Neuronal stem cell (in vitro differentiated cells): ENCODE results near the gene STYX.

Experiments used
- DNase-seq: peaks from one replicate; pipeline ENCODE4 v3.0.0-alpha.2; 2013; ENCODE audit warnings: low spot score
- H2AFZ ChIP-seq: one replicate; pipeline ENCODE4 v1.6.1; 2013; ENCODE audit warnings: mild to moderate bottlenecking, low read length, inconsistent platforms
- H2AK5ac ChIP-seq: 2 replicates; pipeline ENCODE4 v1.6.1; 2013; ENCODE audit warnings: low read depth, mild to moderate bottlenecking, inconsistent platforms, low read length, moderate library complexity, mixed read lengths
- H2BK120ac ChIP-seq: 2 replicates; pipeline ENCODE4 v1.6.1; 2013; ENCODE audit warnings: low read depth, mild to moderate bottlenecking, inconsistent platforms, low read length, moderate library complexity, mixed read lengths
- H2BK12ac ChIP-seq: one replicate; pipeline ENCODE4 v1.6.1; 2013; ENCODE audit warnings: low read length, inconsistent platforms
- H2BK15ac ChIP-seq: 2 replicates; pipeline ENCODE4 v1.6.1; 2013; ENCODE audit warnings: mild to moderate bottlenecking, low read length, inconsistent platforms, mixed read lengths
- H2BK5ac ChIP-seq: one replicate; pipeline ENCODE4 v1.6.1; 2013; ENCODE audit warnings: inconsistent platforms, mild to moderate bottlenecking, low read length, moderate library complexity
- H3K14ac ChIP-seq: one replicate; pipeline ENCODE4 v1.6.1; 2013; ENCODE audit warnings: low read length, inconsistent platforms
- H3K18ac ChIP-seq: 2 replicates; pipeline ENCODE4 v1.6.1; 2013; ENCODE audit warnings: low read length, inconsistent platforms
- H3K23ac ChIP-seq: 2 replicates; pipeline ENCODE4 v1.6.1; 2013; ENCODE audit warnings: low read depth, mild to moderate bottlenecking, mixed read lengths, low read length, inconsistent platforms; ENCODE audit not compliant: poor library complexity
- H3K27ac ChIP-seq: replicated peaks from 3 replicates; pipeline ENCODE4 v1.5.1; 2013; ENCODE audit warnings: low read length, inconsistent platforms
- H3K27me3 ChIP-seq, 3 experiments: 2 replicates each; pipeline ENCODE4 v1.6.1; 2013; ENCODE audit warnings: low read length in 3 of 3, mild to moderate bottlenecking in 2 of 3, inconsistent platforms in 1 of 3, low read depth in 1 of 3, mixed read lengths in 1 of 3, moderate library complexity in 1 of 3; ENCODE audit not compliant: control insufficient read depth in 3 of 3, insufficient read depth in 3 of 3
- H3K36me3 ChIP-seq, 2 donors: replicated peaks in 1 of 2; 2 replicates each; pipeline ENCODE4 v1.6.1; 2013; ENCODE audit warnings: low read length in 2 of 2; ENCODE audit not compliant: control insufficient read depth in 2 of 2, insufficient read depth in 2 of 2
- H3K4ac ChIP-seq: 2 replicates; pipeline ENCODE4 v1.6.1; 2013; ENCODE audit warnings: inconsistent platforms, mild to moderate bottlenecking, low read length, moderate library complexity
- H3K4me1 ChIP-seq, 2 donors: 1 replicate in 1 of 2; 2 replicates in 1 of 2; pipeline ENCODE4 v1.6.1; 2013; ENCODE audit warnings: low read length in 2 of 2, low read depth in 1 of 2; ENCODE audit not compliant: control insufficient read depth in 2 of 2, insufficient read depth in 1 of 2
- H3K4me2 ChIP-seq: one replicate; pipeline ENCODE4 v1.6.1; 2013; ENCODE audit warnings: mild to moderate bottlenecking, low read length, inconsistent platforms; ENCODE audit not compliant: insufficient read depth, poor library complexity, severe bottlenecking
- H3K4me3 ChIP-seq, 2 donors: 2 replicates each; pipeline ENCODE4 v1.5.1; 2013; ENCODE audit warnings: low read length in 2 of 2, mild to moderate bottlenecking in 2 of 2, inconsistent platforms in 1 of 2, moderate library complexity in 1 of 2
- H3K79me1 ChIP-seq: one replicate; pipeline ENCODE4 v1.6.1; 2013; ENCODE audit warnings: low read depth, mild to moderate bottlenecking, inconsistent platforms, low read length, moderate library complexity
- H3K9ac ChIP-seq: one replicate; pipeline ENCODE4 v1.6.1; 2013; ENCODE audit warnings: mild to moderate bottlenecking, low read depth, low read length, inconsistent platforms; ENCODE audit not compliant: poor library complexity
- H3K9me3 ChIP-seq, 2 donors: replicated peaks in 1 of 2; 2 replicates each; pipeline versions ENCODE3 to v1.6.1; 2013; ENCODE audit warnings: low read length in 2 of 2, mild to moderate bottlenecking in 2 of 2, inconsistent platforms in 1 of 2, low read depth in 1 of 2, mixed read lengths in 1 of 2, moderate library complexity in 1 of 2; ENCODE audit not compliant: control insufficient read depth in 2 of 2, insufficient read depth in 1 of 2
- H4K8ac ChIP-seq: one replicate; pipeline ENCODE4 v1.6.1; 2013; ENCODE audit warnings: low read depth, mild to moderate bottlenecking, inconsistent platforms, low read length, moderate library complexity
- H4K91ac ChIP-seq: one replicate; pipeline ENCODE4 v1.6.1; 2013; ENCODE audit warnings: low read length, low read depth, mild to moderate bottlenecking, inconsistent platforms; ENCODE audit not compliant: poor library complexity
- WGBS, 2 donors: extraction: QIAGEN DNeasy Blood & Tissue Kit; methylation state at CpG; one replicate each; pipeline ENCODE4 v1.1.7; 2013; ENCODE audit warnings: missing lambda C conversion rate in 2 of 2, mixed read lengths in 1 of 2; ENCODE audit not compliant: insufficient read length in 2 of 2, insufficient replicate concordance in 1 of 2; ENCODE audit errors: extremely low coverage in 2 of 2; 5-methylcytosine and 5-hydroxymethylcytosine counted together

The STYX gene

GRCh38 chr14:52690983-52691760 is 38.8 kb upstream of the STYX start:
- H3K36me3 ChIP-seq, result no peaks in the 10 kb centered on the region
- H2AFZ ChIP-seq, result no peak overlapping the region
- H3K9me3 ChIP-seq, result no peaks in the 10 kb centered on the region
- H3K27me3 ChIP-seq, result no peaks in the 10 kb centered on the region
- no peak overlapping the region for H2BK120ac ChIP-seq
- H2BK5ac ChIP-seq, result no peak overlapping the region
- no CpG with 5 or more reads among the region's 7 CpGs for WGBS, 2 donors
- DNase-seq, result no peak
- H3K9ac ChIP-seq, result no peak overlapping the region
- H3K4me2 ChIP-seq, result no peak overlapping the region
- H3K18ac ChIP-seq, result no peak overlapping the region
- H3K27ac ChIP-seq, result no peak overlapping the region
- H4K91ac ChIP-seq, result no peak overlapping the region
- H2BK15ac ChIP-seq, result no peak overlapping the region
- H3K4me3 ChIP-seq, result no peak overlapping the region
- H4K8ac ChIP-seq, result no peak overlapping the region
- H2BK12ac ChIP-seq, result no peak overlapping the region
- no peak overlapping the region for H3K23ac ChIP-seq
- no peaks in the 10 kb centered on the region for H3K4me1 ChIP-seq
- peaks cover 2% of the 10 kb centered on the region for H3K79me1 ChIP-seq
- H3K14ac ChIP-seq, result no peak overlapping the region
- no peak overlapping the region for H3K4ac ChIP-seq
- no peak overlapping the region for H2AK5ac ChIP-seq

GRCh38 chr14:52692248-52692962 is 37.6 kb upstream of the STYX start:
- H3K36me3 ChIP-seq, result no peaks in the 10 kb centered on the region
- no peak overlapping the region for H2BK120ac ChIP-seq
- H3K9ac ChIP-seq, result no peak overlapping the region
- H3K4me2 ChIP-seq, result no peak overlapping the region
- WGBS, 2 donors, result no CpG with 5 or more reads among the region's 5 CpGs
- no peaks in the 10 kb centered on the region for H3K4me1 ChIP-seq
- no peak overlapping the region for H3K4me3 ChIP-seq
- no peak for DNase-seq
- H4K91ac ChIP-seq, result no peak overlapping the region
- no peak overlapping the region for H2BK15ac ChIP-seq
- no peak overlapping the region for H2BK12ac ChIP-seq
- no peak overlapping the region for H3K18ac ChIP-seq
- H3K79me1 ChIP-seq, result peaks cover 2% of the 10 kb centered on the region
- no peaks in the 10 kb centered on the region for H3K27me3 ChIP-seq
- H2AFZ ChIP-seq, result no peak overlapping the region
- H4K8ac ChIP-seq, result no peak overlapping the region
- no peak overlapping the region for H3K23ac ChIP-seq
- no peak overlapping the region for H3K4ac ChIP-seq
- no peak overlapping the region for H2AK5ac ChIP-seq
- H3K27ac ChIP-seq, result no peak overlapping the region
- H3K9me3 ChIP-seq, result no peaks in the 10 kb centered on the region
- no peak overlapping the region for H3K14ac ChIP-seq
- no peak overlapping the region for H2BK5ac ChIP-seq

- Histone ChIP-seq H3K4me1 (no peaks in the 10 kb centered on the region), H2BK120ac (no peak overlapping the region), H3K36me3 (no peaks in the 10 kb centered on the region), H3K23ac (no peak overlapping the region), H3K4ac (no peak overlapping the region), H3K27ac (no peak overlapping the region), H2AK5ac (no peak overlapping the region), H2BK12ac (no peak overlapping the region), H3K9me3 (no peaks in the 10 kb centered on the region), H4K8ac (no peak overlapping the region), H4K91ac (no peak overlapping the region), H3K27me3 (no peaks in the 10 kb centered on the region), H3K14ac (no peak overlapping the region), H3K9ac (no peak overlapping the region), H3K4me3 (no peak overlapping the region), H3K18ac (no peak overlapping the region), H3K4me2 (no peak overlapping the region), H2AFZ (no peak overlapping the region), H2BK5ac (no peak overlapping the region), H3K79me1 (peaks cover 2% of the 10 kb centered on the region), H2BK15ac (no peak overlapping the region)
- no CpG with 5 or more reads among the region's 3 CpGs for WGBS, 2 donors
- no peak for DNase-seq
Observed at GRCh38 chr14:52693036-52693435, 36.9 kb upstream of the STYX start.

- Histone ChIP-seq H3K9me3 (no peaks in the 10 kb centered on the region), H3K27ac (no peak overlapping the region), H3K9ac (no peak overlapping the region), H3K4me3 (no peak overlapping the region), H3K79me1 (peaks cover 2% of the 10 kb centered on the region), H3K4me1 (no peaks in the 10 kb centered on the region), H3K23ac (no peak overlapping the region), H3K27me3 (no peaks in the 10 kb centered on the region), H2BK15ac (no peak overlapping the region), H3K18ac (no peak overlapping the region), H3K36me3 (no peaks in the 10 kb centered on the region), H3K14ac (no peak overlapping the region), H2AK5ac (no peak overlapping the region), H3K4me2 (no peak overlapping the region), H2AFZ (no peak overlapping the region), H2BK12ac (no peak overlapping the region), H3K4ac (no peak overlapping the region), H2BK5ac (no peak overlapping the region), H4K91ac (no peak overlapping the region), H4K8ac (no peak overlapping the region), H2BK120ac (no peak overlapping the region)
- no peak for DNase-seq
- WGBS, 2 donors, result no CpG with 5 or more reads among the region's 7 CpGs
Observed at GRCh38 chr14:52693532-52693931, 36.4 kb upstream of the STYX start.
